ENCODE measurements around the gene CMIP. TPM values are rescaled to one million over a fixed set of nuclear protein-coding genes. Genes with fewer than 3 reads are reported as not detected.

The CMIP gene
- polyA plus RNA-seq, 1 donor from 2014 or later = 15.1 TPM

DNA sequence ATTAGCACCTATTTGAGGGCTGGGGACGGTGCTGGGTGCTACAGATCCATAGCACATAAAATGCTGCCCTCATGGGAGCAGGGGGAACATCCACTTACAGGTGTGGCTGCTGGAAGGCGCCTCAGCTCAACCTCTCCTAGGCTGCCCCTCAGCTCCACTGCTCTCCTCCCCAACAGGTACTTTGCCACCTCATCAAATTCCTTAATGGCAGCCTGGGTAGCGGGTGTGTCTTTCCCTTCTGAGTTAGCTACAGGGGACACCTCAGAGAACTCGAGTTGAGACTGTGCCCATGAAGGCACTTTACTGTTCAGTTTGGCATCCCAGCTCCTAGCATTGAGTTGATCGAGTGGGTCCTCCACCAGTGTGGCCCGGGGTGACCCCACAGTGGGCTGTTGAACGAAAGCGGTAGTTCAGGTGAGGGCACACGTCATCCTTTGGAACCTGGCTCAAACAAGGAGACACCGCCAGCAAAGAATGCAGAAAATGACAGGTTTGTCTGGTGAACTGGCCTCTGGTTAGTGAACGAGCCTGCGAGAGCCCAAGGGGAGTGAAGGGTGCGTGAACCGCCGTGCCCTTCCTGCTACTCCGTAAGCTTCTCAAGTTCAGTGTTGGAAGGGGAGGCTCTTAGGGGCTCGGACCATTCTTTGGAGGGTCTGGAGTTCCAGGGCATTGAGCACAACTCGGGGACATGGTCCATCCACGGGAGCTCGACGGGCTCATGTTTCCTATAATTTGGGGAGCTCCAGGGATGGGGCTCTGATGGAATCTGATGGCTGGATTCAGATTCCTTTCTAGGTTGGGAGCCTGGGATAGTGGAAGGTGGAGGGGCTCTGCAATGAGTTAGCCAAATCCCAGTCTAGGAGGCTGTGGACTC is 3.5 kb upstream of the CMIP start:
- no peak overlapping the region for H3K4me3 ChIP-seq (ENCODE audit: low read length)
- no peaks in the 10 kb centered on the region for H3K36me3 ChIP-seq (ENCODE audit: insufficient read depth, low read length)
- no peaks in the 10 kb centered on the region for H3K9me2 ChIP-seq (ENCODE audit: insufficient read depth, low read length)
- H3K27me3 ChIP-seq (ENCODE audit: insufficient read depth, low read depth, low read length) = no peaks in the 10 kb centered on the region
- H4K20me1 ChIP-seq (ENCODE audit: insufficient read depth) = no peaks in the 10 kb centered on the region
- no peak overlapping the region for H3K9ac ChIP-seq (ENCODE audit: low read length)
- H3K27ac ChIP-seq (ENCODE audit: low read length) = no peak overlapping the region
- TF ChIP-seq TAF1 (IDR thresholded peaks at IDR 0.05; ENCODE audit: low read depth) (no peak), POLR2AphosphoS5 (IDR thresholded peaks at IDR 0.05) (no peak), RAD21 (conservative IDR thresholded peaks at IDR 0.05) (no peak), EP300 (conservative IDR thresholded peaks at IDR 0.05; ENCODE audit: poor library complexity, severe bottlenecking) (no peak), EZH2 (IDR thresholded peaks at IDR 0.05; ENCODE audit: borderline replicate concordance, insufficient read depth, low read length, poor library complexity, severe bottlenecking) (no peak), MXI1 (conservative IDR thresholded peaks at IDR 0.05; ENCODE audit: poor library complexity, severe bottlenecking) (no peak), SMC3 (conservative IDR thresholded peaks at IDR 0.05; ENCODE audit: poor library complexity) (no peak)
- TF ChIP-seq, protein P1, sequence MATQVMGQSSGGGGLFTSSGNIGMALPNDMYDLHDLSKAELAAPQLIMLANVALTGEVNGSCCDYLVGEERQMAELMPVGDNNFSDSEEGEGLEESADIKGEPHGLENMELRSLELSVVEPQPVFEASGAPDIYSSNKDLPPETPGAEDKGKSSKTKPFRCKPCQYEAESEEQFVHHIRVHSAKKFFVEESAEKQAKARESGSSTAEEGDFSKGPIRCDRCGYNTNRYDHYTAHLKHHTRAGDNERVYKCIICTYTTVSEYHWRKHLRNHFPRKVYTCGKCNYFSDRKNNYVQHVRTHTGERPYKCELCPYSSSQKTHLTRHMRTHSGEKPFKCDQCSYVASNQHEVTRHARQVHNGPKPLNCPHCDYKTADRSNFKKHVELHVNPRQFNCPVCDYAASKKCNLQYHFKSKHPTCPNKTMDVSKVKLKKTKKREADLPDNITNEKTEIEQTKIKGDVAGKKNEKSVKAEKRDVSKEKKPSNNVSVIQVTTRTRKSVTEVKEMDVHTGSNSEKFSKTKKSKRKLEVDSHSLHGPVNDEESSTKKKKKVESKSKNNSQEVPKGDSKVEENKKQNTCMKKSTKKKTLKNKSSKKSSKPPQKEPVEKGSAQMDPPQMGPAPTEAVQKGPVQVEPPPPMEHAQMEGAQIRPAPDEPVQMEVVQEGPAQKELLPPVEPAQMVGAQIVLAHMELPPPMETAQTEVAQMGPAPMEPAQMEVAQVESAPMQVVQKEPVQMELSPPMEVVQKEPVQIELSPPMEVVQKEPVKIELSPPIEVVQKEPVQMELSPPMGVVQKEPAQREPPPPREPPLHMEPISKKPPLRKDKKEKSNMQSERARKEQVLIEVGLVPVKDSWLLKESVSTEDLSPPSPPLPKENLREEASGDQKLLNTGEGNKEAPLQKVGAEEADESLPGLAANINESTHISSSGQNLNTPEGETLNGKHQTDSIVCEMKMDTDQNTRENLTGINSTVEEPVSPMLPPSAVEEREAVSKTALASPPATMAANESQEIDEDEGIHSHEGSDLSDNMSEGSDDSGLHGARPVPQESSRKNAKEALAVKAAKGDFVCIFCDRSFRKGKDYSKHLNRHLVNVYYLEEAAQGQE (IDR thresholded peaks at IDR 0.05; ENCODE audit: borderline replicate concordance) = no peak
- TF ChIP-seq, protein P2, sequence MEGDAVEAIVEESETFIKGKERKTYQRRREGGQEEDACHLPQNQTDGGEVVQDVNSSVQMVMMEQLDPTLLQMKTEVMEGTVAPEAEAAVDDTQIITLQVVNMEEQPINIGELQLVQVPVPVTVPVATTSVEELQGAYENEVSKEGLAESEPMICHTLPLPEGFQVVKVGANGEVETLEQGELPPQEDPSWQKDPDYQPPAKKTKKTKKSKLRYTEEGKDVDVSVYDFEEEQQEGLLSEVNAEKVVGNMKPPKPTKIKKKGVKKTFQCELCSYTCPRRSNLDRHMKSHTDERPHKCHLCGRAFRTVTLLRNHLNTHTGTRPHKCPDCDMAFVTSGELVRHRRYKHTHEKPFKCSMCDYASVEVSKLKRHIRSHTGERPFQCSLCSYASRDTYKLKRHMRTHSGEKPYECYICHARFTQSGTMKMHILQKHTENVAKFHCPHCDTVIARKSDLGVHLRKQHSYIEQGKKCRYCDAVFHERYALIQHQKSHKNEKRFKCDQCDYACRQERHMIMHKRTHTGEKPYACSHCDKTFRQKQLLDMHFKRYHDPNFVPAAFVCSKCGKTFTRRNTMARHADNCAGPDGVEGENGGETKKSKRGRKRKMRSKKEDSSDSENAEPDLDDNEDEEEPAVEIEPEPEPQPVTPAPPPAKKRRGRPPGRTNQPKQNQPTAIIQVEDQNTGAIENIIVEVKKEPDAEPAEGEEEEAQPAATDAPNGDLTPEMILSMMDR (IDR thresholded peaks at IDR 0.05; ENCODE audit: poor library complexity, severe bottlenecking) = no peak
- H3K4me2 ChIP-seq (ENCODE audit: low read length) = no peak overlapping the region
- H3K9me3 ChIP-seq (ENCODE audit: low read length) = no peaks in the 10 kb centered on the region
- no peaks in the 10 kb centered on the region for H3F3A ChIP-seq (ENCODE audit: insufficient read depth, low read length, poor library complexity, severe bottlenecking)
- H2AFZ ChIP-seq (ENCODE audit: low read depth, low read length) = no peak overlapping the region
- H3K79me2 ChIP-seq (replicated peaks; ENCODE audit: insufficient read depth, low read length) = peaks cover 10% of the 10 kb centered on the region

DNA sequence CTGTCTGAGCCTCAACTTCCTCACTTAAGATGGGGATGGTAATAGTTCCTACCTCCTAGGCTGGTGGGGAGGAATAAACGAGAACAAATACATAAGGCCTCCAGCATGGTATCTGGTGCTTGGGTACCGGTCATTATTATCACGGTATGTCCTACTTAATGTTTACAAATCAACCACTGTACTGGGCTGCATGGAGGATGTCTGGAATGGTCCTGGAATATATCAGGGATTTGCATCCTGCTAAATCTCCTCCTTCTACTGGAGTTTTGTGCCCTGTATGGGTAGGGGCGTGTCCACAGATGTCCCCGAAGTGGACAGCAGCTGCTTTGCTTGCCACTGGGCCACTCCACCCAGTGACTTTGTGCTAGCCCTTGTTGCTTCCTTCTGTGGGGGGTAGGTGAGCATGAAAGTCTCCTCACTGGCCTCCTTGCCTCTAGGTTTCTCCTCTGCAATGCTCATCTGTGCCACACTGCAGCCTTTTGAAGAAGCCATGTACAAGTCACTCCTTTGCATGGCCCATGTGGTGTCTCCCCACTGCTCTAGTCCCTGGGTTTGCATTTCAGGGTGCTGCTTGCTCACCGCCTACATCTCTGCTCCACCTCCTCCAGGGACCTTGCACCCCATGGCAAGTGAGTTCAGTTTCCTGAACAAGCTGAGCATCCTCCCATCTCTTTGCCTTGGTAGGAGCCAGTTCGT is 2.2 kb upstream of the CMIP start:
- H3K9me3 ChIP-seq (ENCODE audit: low read length) = no peaks in the 10 kb centered on the region
- H3K9me2 ChIP-seq (ENCODE audit: insufficient read depth, low read length) = no peaks in the 10 kb centered on the region
- H3K9ac ChIP-seq (ENCODE audit: low read length) = no peak overlapping the region
- no peak overlapping the region for H2AFZ ChIP-seq (ENCODE audit: low read depth, low read length)
- no peaks in the 10 kb centered on the region for H3F3A ChIP-seq (ENCODE audit: insufficient read depth, low read length, poor library complexity, severe bottlenecking)
- H3K36me3 ChIP-seq (ENCODE audit: insufficient read depth, low read length) = no peaks in the 10 kb centered on the region
- TF ChIP-seq MXI1 (conservative IDR thresholded peaks at IDR 0.05; ENCODE audit: poor library complexity, severe bottlenecking) (no peak), POLR2AphosphoS5 (IDR thresholded peaks at IDR 0.05) (no peak), TAF1 (IDR thresholded peaks at IDR 0.05; ENCODE audit: low read depth) (no peak), EP300 (conservative IDR thresholded peaks at IDR 0.05; ENCODE audit: poor library complexity, severe bottlenecking) (no peak), EZH2 (IDR thresholded peaks at IDR 0.05; ENCODE audit: borderline replicate concordance, insufficient read depth, low read length, poor library complexity, severe bottlenecking) (no peak), SMC3 (conservative IDR thresholded peaks at IDR 0.05; ENCODE audit: poor library complexity) (no peak), RAD21 (conservative IDR thresholded peaks at IDR 0.05) (no peak)
- TF ChIP-seq, protein P1 (IDR thresholded peaks at IDR 0.05; ENCODE audit: borderline replicate concordance) = no peak
- TF ChIP-seq, protein P2 (IDR thresholded peaks at IDR 0.05; ENCODE audit: poor library complexity, severe bottlenecking) = no peak
- H3K79me2 ChIP-seq (replicated peaks; ENCODE audit: insufficient read depth, low read length) = peaks cover 23% of the 10 kb centered on the region
- H3K4me2 ChIP-seq (ENCODE audit: low read length) = no peak overlapping the region
- H4K20me1 ChIP-seq (ENCODE audit: insufficient read depth) = no peaks in the 10 kb centered on the region
- H3K27ac ChIP-seq (ENCODE audit: low read length) = no peak overlapping the region
- H3K4me3 ChIP-seq (ENCODE audit: low read length) = no peak overlapping the region
- no peaks in the 10 kb centered on the region for H3K27me3 ChIP-seq (ENCODE audit: insufficient read depth, low read depth, low read length)
